Esophagus (tissue), 2 donors: ENCODE data around the gene PLEKHA6. TPM values are rescaled to one million over a fixed set of nuclear protein-coding genes. Genes with fewer than 3 reads are reported as not detected.

Experiments used
- H3K27ac ChIP-seq, 2 donors: one replicate each; pipeline ENCODE4 v1.5.1; 2013; ENCODE audit warnings: low read depth in 2 of 2, mild to moderate bottlenecking in 2 of 2, inconsistent platforms in 1 of 2, low read length in 1 of 2, moderate library complexity in 1 of 2
- H3K27me3 ChIP-seq, 2 donors: one replicate each; pipeline ENCODE4 v1.6.1; 2013; ENCODE audit warnings: low read length in 2 of 2, control low read depth in 1 of 2, mild to moderate bottlenecking in 1 of 2; ENCODE audit not compliant: insufficient read depth in 2 of 2, control insufficient read depth in 1 of 2
- H3K36me3 ChIP-seq, 2 donors: one replicate each; pipeline ENCODE4 v1.6.1; 2013; ENCODE audit warnings: low read length in 1 of 2; ENCODE audit not compliant: control insufficient read depth in 2 of 2, insufficient read depth in 2 of 2
- H3K4me1 ChIP-seq, 2 donors: one replicate each; pipeline ENCODE4 v1.6.1; 2013; ENCODE audit warnings: low read length in 1 of 2; ENCODE audit not compliant: control insufficient read depth in 2 of 2, insufficient read depth in 2 of 2
- H3K4me3 ChIP-seq, 2 donors: one replicate each; pipeline ENCODE4 v1.5.1; 2013; ENCODE audit warnings: low read length in 2 of 2, mild to moderate bottlenecking in 2 of 2, low read depth in 1 of 2, moderate library complexity in 1 of 2
- H3K9me3 ChIP-seq, 2 donors: one replicate each; pipeline ENCODE4 v1.6.1; 2013; ENCODE audit warnings: mild to moderate bottlenecking in 2 of 2, low read depth in 1 of 2, low read length in 1 of 2, moderate library complexity in 1 of 2; ENCODE audit not compliant: control insufficient read depth in 2 of 2, insufficient read depth in 1 of 2
- WGBS, 2 donors: extraction: QIAGEN DNeasy Blood & Tissue Kit; methylation state at CpG; one replicate each; pipeline ENCODE4 v1.1.7; 2013; 5-methylcytosine and 5-hydroxymethylcytosine counted together
- polyA plus RNA-seq, 2 donors: library from polyadenylated mRNA; stranded (reverse); fragments of 200-250 nt; gene quantifications; one replicate each; pipeline ENCODE4 v1.2.3, GENCODE V29; 2013
- donor health status: healthy with polysubstance abuse.
- donor health status: Bipolar disorder and iron deficiency.

The PLEKHA6 gene
- polyA plus RNA-seq, 2 donors, result 11.0 to 36.3 TPM

- Histone ChIP-seq H3K4me1 (no peaks in the 10 kb centered on the region), H3K27me3 (no peaks in the 10 kb centered on the region), H3K36me3 (no peaks in the 10 kb centered on the region), H3K9me3 (no peaks in the 10 kb centered on the region), H3K4me3 (no peak overlapping the region), H3K27ac (no peak overlapping the region)
- WGBS, 2 donors, result 82 to 86% methylated on average over 12 of the region's 12 CpGs
Measured at GRCh38 chr1:204340081-204340889, 19.4 kb downstream of the PLEKHA6 start.

- H3K27ac ChIP-seq, result no peak overlapping the region
- no peaks in the 10 kb centered on the region for H3K4me1 ChIP-seq
- H3K9me3 ChIP-seq, result no peaks in the 10 kb centered on the region
- H3K36me3 ChIP-seq, result no peaks in the 10 kb centered on the region
- no peak overlapping the region for H3K4me3 ChIP-seq
- H3K27me3 ChIP-seq, result no peaks in the 10 kb centered on the region
Measured at GRCh38 chr1:204339541-204339940, 20.2 kb downstream of the PLEKHA6 start.

GRCh38 chr1:204338997-204339396, 20.7 kb downstream of the PLEKHA6 start:
- Histone ChIP-seq H3K4me1 (no peaks in the 10 kb centered on the region), H3K4me3 (no peak overlapping the region), H3K9me3 (no peaks in the 10 kb centered on the region), H3K27me3 (no peaks in the 10 kb centered on the region), H3K36me3 (no peaks in the 10 kb centered on the region), H3K27ac (no peak overlapping the region)
- WGBS, 2 donors, result 92 to 93% methylated on average over 12 of the region's 12 CpGs

- Histone ChIP-seq H3K27ac (no peak overlapping the region), H3K9me3 (no peaks in the 10 kb centered on the region), H3K4me3 (no peak overlapping the region), H3K4me1 (no peaks in the 10 kb centered on the region), H3K36me3 (no peaks in the 10 kb centered on the region), H3K27me3 (no peaks in the 10 kb centered on the region)
- WGBS, 2 donors, result 58 to 74% methylated on average over 2 of the region's 2 CpGs
Measured at GRCh38 chr1:204338360-204338759, 21.4 kb downstream of the PLEKHA6 start.

- peaks cover 0 to 3% of the 10 kb centered on the region in 2 donors for H3K4me1 ChIP-seq
- no peaks in the 10 kb centered on the region for H3K27me3 ChIP-seq
- no peak overlapping the region for H3K27ac ChIP-seq
- 92 to 97% methylated on average over 6 of the region's 6 CpGs for WGBS, 2 donors
- H3K4me3 ChIP-seq, result no peak overlapping the region
- H3K36me3 ChIP-seq, result no peaks in the 10 kb centered on the region
- H3K9me3 ChIP-seq, result no peaks in the 10 kb centered on the region
Measured at GRCh38 chr1:204337583-204337982, 22.1 kb downstream of the PLEKHA6 start.

GRCh38 chr1:204337036-204337429, 22.7 kb downstream of the PLEKHA6 start:
- Histone ChIP-seq H3K27ac (no peak overlapping the region), H3K4me1 (peaks cover 0 to 6% of the 10 kb centered on the region in 2 donors), H3K9me3 (no peaks in the 10 kb centered on the region), H3K4me3 (no peak overlapping the region), H3K27me3 (no peaks in the 10 kb centered on the region), H3K36me3 (no peaks in the 10 kb centered on the region)
- 84 to 88% methylated on average over 3 of the region's 3 CpGs for WGBS, 2 donors

GRCh38 chr1:204336421-204337035, 23.2 kb downstream of the PLEKHA6 start:
- no peaks in the 10 kb centered on the region for H3K9me3 ChIP-seq
- no peaks in the 10 kb centered on the region for H3K36me3 ChIP-seq
- H3K4me1 ChIP-seq, result peaks cover 2 to 10% of the 10 kb centered on the region in 2 donors
- H3K27ac ChIP-seq, result no peak overlapping the region
- WGBS, 2 donors, result 88 to 95% methylated on average over 3 of the region's 3 CpGs
- H3K27me3 ChIP-seq, result no peaks in the 10 kb centered on the region
- no peak overlapping the region for H3K4me3 ChIP-seq

GRCh38 chr1:204335533-204335932, 24.2 kb downstream of the PLEKHA6 start:
- no peak overlapping the region for H3K27ac ChIP-seq

GRCh38 chr1:204335085-204335484, 24.6 kb downstream of the PLEKHA6 start:
- Histone ChIP-seq H3K27ac (no peak overlapping the region), H3K9me3 (no peaks in the 10 kb centered on the region), H3K36me3 (no peaks in the 10 kb centered on the region), H3K4me1 (peaks cover 2 to 14% of the 10 kb centered on the region in 2 donors), H3K27me3 (no peaks in the 10 kb centered on the region), H3K4me3 (no peak overlapping the region)
- WGBS, 2 donors, result 97 to 100% methylated on average over 1 of the region's 1 CpG

More at GRCh38 chr1:204335533-204335932, 24.2 kb downstream of the PLEKHA6 start:
- H3K27me3 ChIP-seq, result no peaks in the 10 kb centered on the region
- no peak overlapping the region for H3K4me3 ChIP-seq
- peaks cover 2 to 12% of the 10 kb centered on the region in 2 donors for H3K4me1 ChIP-seq
- no peaks in the 10 kb centered on the region for H3K36me3 ChIP-seq
- H3K9me3 ChIP-seq, result no peaks in the 10 kb centered on the region
- WGBS, 2 donors, result 75 to 95% methylated on average over 1 of the region's 1 CpG

- H3K27ac ChIP-seq, result no peak overlapping the region
- H3K9me3 ChIP-seq, result no peaks in the 10 kb centered on the region
- H3K27me3 ChIP-seq, result no peaks in the 10 kb centered on the region
- H3K4me3 ChIP-seq, result no peak overlapping the region
- 88 to 94% methylated on average over 7 of the region's 7 CpGs for WGBS, 2 donors
- H3K4me1 ChIP-seq, result peaks cover 2 to 14% of the 10 kb centered on the region in 2 donors
- no peaks in the 10 kb centered on the region for H3K36me3 ChIP-seq
Measured at GRCh38 chr1:204334455-204334854, 25.3 kb downstream of the PLEKHA6 start.
